ENCODE results near the gene MIPEP.

The MIPEP gene

GRCh38 chr13:23686948-23687347, 202.3 kb downstream of the MIPEP start:
- no peak for DNase-seq (ENCODE audit: insufficient read length, low spot score)
- FAIRE-seq: no peak
- TF ChIP-seq CTCF (IDR thresholded peaks at IDR 0.05; ENCODE audit: insufficient read depth, missing control alignments): no peak

GRCh38 chr13:23685416-23685815, 203.8 kb downstream of the MIPEP start:
- no peak for TF ChIP-seq CTCF (IDR thresholded peaks at IDR 0.05; ENCODE audit: insufficient read depth, missing control alignments)
- FAIRE-seq: no peak
- DNase-seq (ENCODE audit: insufficient read length, low spot score): no peak

- no peak for DNase-seq (ENCODE audit: insufficient read length, low spot score)
- no peak for TF ChIP-seq CTCF (IDR thresholded peaks at IDR 0.05; ENCODE audit: insufficient read depth, missing control alignments)
- no peak for FAIRE-seq
Observed at GRCh38 chr13:23684647-23685046, 204.6 kb downstream of the MIPEP start.

GRCh38 chr13:23683084-23683483, 206.1 kb downstream of the MIPEP start:
- FAIRE-seq: no peak
- no peak for DNase-seq (ENCODE audit: insufficient read length, low spot score)
- no peak for TF ChIP-seq CTCF (IDR thresholded peaks at IDR 0.05; ENCODE audit: insufficient read depth, missing control alignments)

GRCh38 chr13:23680845-23681669, 208.1 kb downstream of the MIPEP start:
- no peak for TF ChIP-seq CTCF (IDR thresholded peaks at IDR 0.05; ENCODE audit: insufficient read depth, missing control alignments)
- DNase-seq (ENCODE audit: insufficient read length, low spot score) (no peak), FAIRE-seq (no peak)
